Ovary (tissue), 3 donors: ENCODE measurements around the gene ANTXR1.

ENCODE experiments used
- CTCF ChIP-seq, 3 donors: fragments of 450-650 bp in 2 of 3; fragments of 200-600 bp in 1 of 3; IDR thresholded peaks; one replicate each; pipeline versions ENCODE4 v1.5.1 to v1.8.0; 2016 to 2022; ENCODE audit warnings: antibody characterized with exemption in 3 of 3, mild to moderate bottlenecking in 1 of 3
- EP300 ChIP-seq: sonication (generic); formaldehyde crosslinking; IDR thresholded peaks from one replicate; pipeline ENCODE4 v1.6.1; 2017; ENCODE audit warnings: antibody characterized with exemption
- donor health status: DM: no; HTN: no; CAD: no.

GRCh38 chr2:69118609-69119008 is 105.6 kb downstream of the ANTXR1 start:
- TF ChIP-seq CTCF (IDR thresholded peaks at IDR 0.05) (no peak), EP300 (no peak)
